VCaP (cell line): ENCODE data around the gene HEPHL1.

Source experiments
- H3K27ac ChIP-seq: fragments of 450-650 bp; 2 replicates; pipeline ENCODE4 v1.5.1; 2017
- TF ChIP-seq, protein P1 (sequence below): fragments of 450-650 bp; conservative IDR thresholded peaks from 2 replicates; pipeline ENCODE4 v1.5.1; 2017; ENCODE audit warnings: mild to moderate bottlenecking, moderate library complexity

HEPHL1 gene

GRCh38 chr11:94147433-94147845 is 126.3 kb downstream of the HEPHL1 start:
- H3K27ac ChIP-seq = no peak overlapping the region
- TF ChIP-seq, protein P1, sequence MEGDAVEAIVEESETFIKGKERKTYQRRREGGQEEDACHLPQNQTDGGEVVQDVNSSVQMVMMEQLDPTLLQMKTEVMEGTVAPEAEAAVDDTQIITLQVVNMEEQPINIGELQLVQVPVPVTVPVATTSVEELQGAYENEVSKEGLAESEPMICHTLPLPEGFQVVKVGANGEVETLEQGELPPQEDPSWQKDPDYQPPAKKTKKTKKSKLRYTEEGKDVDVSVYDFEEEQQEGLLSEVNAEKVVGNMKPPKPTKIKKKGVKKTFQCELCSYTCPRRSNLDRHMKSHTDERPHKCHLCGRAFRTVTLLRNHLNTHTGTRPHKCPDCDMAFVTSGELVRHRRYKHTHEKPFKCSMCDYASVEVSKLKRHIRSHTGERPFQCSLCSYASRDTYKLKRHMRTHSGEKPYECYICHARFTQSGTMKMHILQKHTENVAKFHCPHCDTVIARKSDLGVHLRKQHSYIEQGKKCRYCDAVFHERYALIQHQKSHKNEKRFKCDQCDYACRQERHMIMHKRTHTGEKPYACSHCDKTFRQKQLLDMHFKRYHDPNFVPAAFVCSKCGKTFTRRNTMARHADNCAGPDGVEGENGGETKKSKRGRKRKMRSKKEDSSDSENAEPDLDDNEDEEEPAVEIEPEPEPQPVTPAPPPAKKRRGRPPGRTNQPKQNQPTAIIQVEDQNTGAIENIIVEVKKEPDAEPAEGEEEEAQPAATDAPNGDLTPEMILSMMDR = no peak

DNA sequence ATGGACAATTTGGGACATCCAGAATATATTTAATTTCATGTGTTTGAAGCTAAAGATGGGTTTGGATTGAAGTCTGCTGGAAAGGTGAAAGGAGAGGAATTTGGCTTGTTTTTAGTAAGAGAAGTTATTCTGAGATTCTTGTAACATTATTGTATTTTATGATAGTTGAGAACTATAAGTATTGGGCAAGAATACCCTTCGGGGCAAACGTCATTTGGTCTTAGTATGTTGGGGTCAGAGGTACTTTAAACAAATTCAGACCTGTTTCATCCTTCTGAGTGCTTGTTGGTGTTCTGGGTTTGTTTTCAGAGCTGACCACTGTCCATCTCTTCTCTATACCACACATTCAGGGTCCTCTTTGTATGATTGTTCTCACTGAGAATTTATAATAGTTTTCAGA is 127.0 kb downstream of the HEPHL1 start:
- TF ChIP-seq, protein P1 = no peak
- no peak overlapping the region for H3K27ac ChIP-seq

DNA sequence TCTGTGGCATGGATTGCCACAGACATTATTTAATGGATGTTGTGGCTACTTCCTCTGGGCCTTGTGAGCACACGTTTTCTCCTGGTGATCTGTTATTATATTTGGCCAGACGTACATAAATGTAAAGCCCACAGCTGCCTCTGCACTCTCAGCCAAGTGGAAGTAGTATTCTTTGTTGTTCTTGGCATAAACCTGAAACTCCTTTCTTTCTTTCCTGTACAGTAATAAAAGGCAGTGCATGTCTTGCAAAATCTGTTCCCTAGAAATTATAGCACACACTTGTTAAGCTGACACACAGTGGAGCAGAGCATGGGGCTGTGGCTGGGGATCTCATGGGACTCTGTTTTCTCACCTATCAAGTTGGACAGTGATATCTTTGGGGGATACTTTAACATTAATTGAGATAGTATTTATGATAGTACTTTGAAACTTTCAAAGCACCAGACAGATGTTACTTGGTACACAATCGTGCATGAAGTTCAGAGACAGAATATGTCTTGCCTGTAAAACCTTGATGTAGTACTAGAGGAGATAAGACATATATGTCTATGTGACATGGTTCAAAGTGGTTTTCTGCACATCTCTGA is 128.4 kb downstream of the HEPHL1 start:
- peak overlapping the region; percentile 18; the same call in 1 of the 2 replicates for H3K27ac ChIP-seq

GRCh38 chr11:94150056-94150455 is 128.9 kb downstream of the HEPHL1 start:
- TF ChIP-seq, protein P1 = no peak
- H3K27ac ChIP-seq = peak overlapping the region; percentile 18; the same call in 1 of the 2 replicates

More for the DNA sequence above, 128.4 kb downstream of the HEPHL1 start:
- TF ChIP-seq, protein P1 = no peak

- no peak overlapping the region for H3K27ac ChIP-seq
- TF ChIP-seq, protein P1 = no peak
Observed at GRCh38 chr11:94150704-94151685, 129.8 kb downstream of the HEPHL1 start.

- TF ChIP-seq, protein P1 = no peak
- no peak overlapping the region for H3K27ac ChIP-seq
Observed at GRCh38 chr11:94151903-94152677, 130.9 kb downstream of the HEPHL1 start.

GRCh38 chr11:94152678-94153065 is 131.5 kb downstream of the HEPHL1 start:
- no peak overlapping the region for H3K27ac ChIP-seq
- TF ChIP-seq, protein P1 = no peak
